BJ (cell line): Measurements from ENCODE around the gene ZNF222. TPM values are rescaled to one million over a fixed set of nuclear protein-coding genes. Genes with fewer than 3 reads are reported as not detected.

Experiments used
- CTCF ChIA-PET: fragments of 350-600 bp; formaldehyde crosslinking; extraction: SDS; loops from one replicate; lab custom pipeline; 2021; ENCODE audit warnings: antibody characterized with exemption, inconsistent platforms; lab: Yijun Ruan, JAX
- POLR2A ChIA-PET: fragments of 300-600 bp; sonication (Branson Sonifier 250); formaldehyde crosslinking; extraction: SDS; loops from one replicate; lab custom pipeline; 2021; ENCODE audit warnings: antibody characterized with exemption; lab: Charles Lee
- DNase-seq: peaks from one replicate; pipeline ENCODE4 v3.0.0-alpha.2; 2011; ENCODE audit warnings: low read depth
- H3K27me3 ChIP-seq: 2 replicates; pipeline ENCODE4 v1.6.0; 2011; ENCODE audit warnings: low read length; ENCODE audit not compliant: control insufficient read depth, insufficient read depth
- H3K36me3 ChIP-seq: 2 replicates; pipeline ENCODE4 v1.5.1; 2011; ENCODE audit warnings: low read length; ENCODE audit not compliant: control insufficient read depth, insufficient read depth
- H3K4me3 ChIP-seq: 2 replicates; pipeline ENCODE4 v1.5.1; 2011; ENCODE audit warnings: low read depth, mild to moderate bottlenecking, control low read depth, low read length
- CTCF ChIP-seq: IDR thresholded peaks from 2 replicates; pipeline ENCODE4 v1.5.1; 2011; ENCODE audit warnings: low read depth, mild to moderate bottlenecking, control low read depth, inconsistent platforms, low read length, moderate library complexity; ENCODE audit not compliant: insufficient read depth
- polyA plus RNA-seq: library from polyadenylated mRNA; depleted of rRNA; stranded (reverse); fragments of >200 nt; gene quantifications from 2 replicates; pipeline ENCODE4 v1.2.3, GENCODE V29; 2011

ZNF222 gene
- polyA plus RNA-seq, 1 experiment, result 3.2 TPM

- H3K4me3 ChIP-seq, result no peak overlapping the region
- no peaks in the 10 kb centered on the region for H3K27me3 ChIP-seq
- ChIA-PET POLR2A (no interaction called here), CTCF (no interaction called here)
- H3K36me3 ChIP-seq, result peaks cover 13% of the 10 kb centered on the region
- no peak for TF ChIP-seq CTCF
- no peak for DNase-seq
Measured at GRCh38 chr19:44066305-44066704, 41.1 kb downstream of the ZNF222 start.

GRCh38 chr19:44069415-44069814 is 44.2 kb downstream of the ZNF222 start:
- ChIA-PET CTCF (interaction anchor here (1.3 kb wide), 1 partner anchor 10 kb away, joined by 5 read pairs; no protein-coding TSS in a partner anchor), POLR2A (no interaction called here)
- H3K4me3 ChIP-seq, result no peak overlapping the region
- DNase-seq, result no peak
- H3K27me3 ChIP-seq, result no peaks in the 10 kb centered on the region
- TF ChIP-seq CTCF, result no peak
- peaks cover 6% of the 10 kb centered on the region for H3K36me3 ChIP-seq

- H3K4me3 ChIP-seq, result peak within 1 kb of the TSS; percentile 73
- no peaks in the 10 kb centered on the region for H3K27me3 ChIP-seq
- no peak for TF ChIP-seq CTCF
- ChIA-PET CTCF (no interaction called here), POLR2A (interaction anchor here (0.5 kb wide), 1 partner anchor 42 kb away, joined by 4 read pairs; no protein-coding TSS in a partner anchor)
- DNase-seq, result peak; percentile 64
- H3K36me3 ChIP-seq, result no peaks in the 10 kb centered on the region
Measured at GRCh38 chr19:44071824-44072542, 46.8 kb downstream of the ZNF222 start, which contains the start of gene ZNF284. ZNF284 (plus strand) TSS chr19:44072159; CDS start chr19:44076390, 4,231 bp downstream.

- H3K4me3 ChIP-seq, result peak overlapping the region; percentile 73
- CTCF ChIA-PET, result no interaction called here
- POLR2A ChIA-PET, result interaction anchor here (0.5 to 0.6 kb wide), 2 partner anchors 41 to 571 kb away, joined by 4 to 8 read pairs; partner anchors contain the start of gene PVR
- peaks cover 2% of the 10 kb centered on the region; the same call in 1 of the 2 replicates for H3K36me3 ChIP-seq
- DNase-seq, result no peak
- H3K27me3 ChIP-seq, result no peaks in the 10 kb centered on the region
- 0 out of 2 replicates have a peak, but pooled peaks have one; percentile 27 for TF ChIP-seq CTCF
Measured at GRCh38 chr19:44072543-44073401, 47.6 kb downstream of the ZNF222 start.

- CTCF ChIA-PET, result no interaction called here
Measured at GRCh38 chr19:44076325-44076724, 51.1 kb downstream of the ZNF222 start.

More at GRCh38 chr19:44076325-44076724, 51.1 kb downstream of the ZNF222 start:
- no peak for DNase-seq
- POLR2A ChIA-PET, result no interaction called here
- Histone ChIP-seq H3K36me3 (peaks cover 4% of the 10 kb centered on the region), H3K4me3 (no peak overlapping the region), H3K27me3 (no peaks in the 10 kb centered on the region)
- no peak for TF ChIP-seq CTCF
